Measurements from ENCODE around the gene WDR86.

The WDR86 gene

GRCh38 chr7:151427705-151428377 lies 18.0 kb upstream of the WDR86 start:
- peak; percentile 60 for DNase-seq

DNA sequence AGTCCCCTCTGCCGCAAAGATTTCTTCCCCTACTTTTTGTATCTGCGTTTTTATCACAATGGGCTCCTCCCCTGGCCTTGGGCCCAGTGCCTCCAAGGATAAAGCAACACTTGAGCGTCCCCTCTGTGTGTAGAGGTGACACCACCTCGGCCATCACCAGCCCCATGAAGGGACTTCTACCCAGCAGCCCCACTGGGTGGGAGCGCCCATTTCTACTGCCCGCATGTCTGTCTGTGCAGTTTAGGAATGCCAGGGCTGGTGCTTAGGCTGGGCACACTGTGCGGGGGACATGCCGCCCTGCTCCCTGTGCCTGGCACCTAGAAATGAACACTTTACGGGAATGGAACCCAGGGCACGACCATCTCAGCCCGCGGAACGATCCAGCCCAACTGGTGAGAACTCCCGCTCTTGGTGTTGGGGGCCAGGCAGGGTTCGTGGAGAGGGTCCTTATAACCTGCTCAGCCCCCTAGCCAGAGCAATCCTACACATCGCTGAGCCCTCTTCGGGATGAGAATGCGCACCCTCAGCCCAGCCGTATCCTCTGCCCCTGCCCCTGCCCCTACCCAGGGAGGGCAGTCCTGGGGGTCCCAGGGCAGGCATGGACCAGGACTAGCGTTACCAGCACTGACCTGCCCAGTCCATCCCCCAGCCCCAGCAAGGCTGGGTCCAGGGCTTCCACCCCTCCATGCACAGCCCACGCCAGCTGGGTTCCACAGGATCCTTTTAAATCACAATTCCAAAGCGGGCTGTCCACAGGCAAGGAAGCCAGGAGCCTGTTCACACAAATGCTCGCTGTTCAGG lies 17.3 kb upstream of the WDR86 start:
- no peak for DNase-seq

GRCh38 chr7:151426441-151426903 lies 16.6 kb upstream of the WDR86 start:
- peak; percentile 33 for DNase-seq

- no peak for DNase-seq
Observed at GRCh38 chr7:151425670-151426440, 16.0 kb upstream of the WDR86 start.

GRCh38 chr7:151424799-151425198 lies 15.0 kb upstream of the WDR86 start:
- no peak for DNase-seq

- DNase-seq: no peak
Observed at GRCh38 chr7:151423936-151424335, 14.1 kb upstream of the WDR86 start.

GRCh38 chr7:151423226-151423625 lies 13.4 kb upstream of the WDR86 start:
- no peak for DNase-seq

- no peak for DNase-seq
Observed at GRCh38 chr7:151422212-151422611, 12.4 kb upstream of the WDR86 start.

GRCh38 chr7:151420144-151420543 lies 10.3 kb upstream of the WDR86 start:
- no peak for DNase-seq

GRCh38 chr7:151416941-151417315 lies 7.1 kb upstream of the WDR86 start:
- DNase-seq: no peak

- DNase-seq: no peak
Observed at GRCh38 chr7:151416112-151416940, 6.5 kb upstream of the WDR86 start.

DNA sequence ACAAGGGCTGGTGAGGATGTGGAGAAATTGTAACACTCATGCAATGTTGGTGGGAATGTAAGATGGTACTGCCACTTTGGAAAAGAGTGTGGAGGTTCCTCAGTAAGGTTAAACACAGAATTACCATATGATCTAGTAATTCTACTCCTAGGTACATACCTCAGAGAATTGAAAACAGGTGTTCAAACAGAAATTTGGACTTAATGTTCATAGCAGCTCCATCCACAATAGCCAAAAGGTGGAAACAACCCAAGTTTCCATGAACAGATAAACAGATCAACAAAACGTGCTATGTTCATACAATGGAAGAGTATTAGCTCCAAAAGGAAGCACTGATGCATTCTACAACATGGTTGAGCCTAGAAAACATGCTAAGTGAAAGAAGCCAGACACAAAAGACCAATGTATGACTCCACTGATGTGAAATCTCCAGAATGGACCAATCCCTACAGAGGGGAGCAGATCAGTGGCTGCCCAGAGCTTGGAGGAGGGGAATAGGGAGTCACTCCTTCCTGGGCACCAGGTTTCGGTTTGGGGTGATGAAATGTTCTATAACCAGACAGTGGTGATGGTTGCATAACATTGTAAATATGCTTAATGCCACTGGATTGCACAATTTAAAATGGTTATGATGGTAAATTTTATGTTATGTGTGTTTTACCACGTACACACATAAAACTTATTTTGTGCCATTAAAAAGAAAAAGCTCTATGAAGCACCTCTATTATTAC lies 5.7 kb upstream of the WDR86 start:
- peak; percentile 85 for DNase-seq

DNA sequence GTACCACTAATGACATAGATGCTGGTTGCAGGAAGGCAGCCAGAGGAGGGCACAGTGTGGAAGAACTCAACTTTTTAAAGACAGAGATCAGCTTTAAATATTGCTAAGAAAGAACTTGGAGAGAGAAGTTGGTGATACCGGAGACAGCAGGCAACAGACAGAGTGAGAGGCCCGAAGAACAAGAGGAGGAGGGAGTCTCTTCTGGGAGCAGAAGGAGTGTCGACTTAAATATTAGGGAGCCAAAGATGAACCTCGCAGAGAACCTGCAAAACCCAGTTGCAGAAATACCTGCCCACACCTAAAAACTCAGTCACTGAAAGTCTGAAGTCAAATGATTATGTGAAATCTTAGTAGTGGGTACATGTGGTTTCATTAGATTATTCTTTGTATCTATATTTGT lies 3.4 kb upstream of the WDR86 start:
- DNase-seq: no peak

- no peak for DNase-seq
Observed at GRCh38 chr7:151412318-151412717, 2.5 kb upstream of the WDR86 start.

- peak; percentile 16 for DNase-seq
Observed at GRCh38 chr7:151411551-151411950, 1.7 kb upstream of the WDR86 start.

- DNase-seq: no peak
Observed at GRCh38 chr7:151410405-151411390, 860 bp upstream of the WDR86 start.

DNA sequence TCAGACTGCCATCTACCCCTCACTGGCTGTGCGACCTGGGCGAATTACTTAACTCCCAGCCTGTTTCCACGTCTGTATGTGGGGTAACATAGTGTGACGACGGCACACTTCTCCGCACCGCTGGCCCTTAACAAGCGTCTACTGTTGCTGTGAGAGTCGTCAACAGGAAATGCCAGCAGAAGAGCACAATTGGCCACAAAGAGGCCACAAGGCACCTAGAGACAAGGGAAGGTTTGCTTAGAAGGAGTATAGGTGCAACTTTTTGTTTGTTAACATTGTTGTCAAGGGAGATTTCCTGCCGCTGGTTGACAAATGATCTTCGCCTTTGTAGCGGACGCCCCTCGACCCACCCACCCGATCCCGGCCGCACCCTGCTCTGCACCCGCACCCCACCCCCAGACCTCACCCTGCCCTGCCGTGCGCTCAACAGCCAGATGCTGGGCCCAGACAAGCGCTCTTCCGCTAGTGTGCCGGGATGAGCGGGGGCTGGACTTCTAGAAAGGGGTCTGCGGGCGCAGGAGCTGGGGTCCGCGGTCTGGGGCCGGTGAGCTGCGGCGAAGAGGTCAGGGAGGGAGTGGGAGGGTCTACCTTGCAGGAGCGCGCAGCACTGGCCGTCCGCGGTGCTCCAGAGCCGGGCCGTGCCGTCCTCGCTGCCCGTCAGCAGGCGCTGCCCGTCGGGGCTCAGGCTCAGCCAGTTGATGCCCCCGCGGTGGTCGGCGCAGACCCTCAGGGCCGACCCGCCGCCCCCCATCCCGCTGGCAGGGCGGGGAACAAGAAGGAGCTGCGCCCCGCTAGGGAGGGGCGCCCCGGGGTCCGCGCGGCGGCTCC lies 785 bp downstream of the WDR86 start:
- DNase-seq: peak; percentile 20

GRCh38 chr7:151408498-151408838 lies 1.4 kb downstream of the WDR86 start:
- no peak for DNase-seq

DNA sequence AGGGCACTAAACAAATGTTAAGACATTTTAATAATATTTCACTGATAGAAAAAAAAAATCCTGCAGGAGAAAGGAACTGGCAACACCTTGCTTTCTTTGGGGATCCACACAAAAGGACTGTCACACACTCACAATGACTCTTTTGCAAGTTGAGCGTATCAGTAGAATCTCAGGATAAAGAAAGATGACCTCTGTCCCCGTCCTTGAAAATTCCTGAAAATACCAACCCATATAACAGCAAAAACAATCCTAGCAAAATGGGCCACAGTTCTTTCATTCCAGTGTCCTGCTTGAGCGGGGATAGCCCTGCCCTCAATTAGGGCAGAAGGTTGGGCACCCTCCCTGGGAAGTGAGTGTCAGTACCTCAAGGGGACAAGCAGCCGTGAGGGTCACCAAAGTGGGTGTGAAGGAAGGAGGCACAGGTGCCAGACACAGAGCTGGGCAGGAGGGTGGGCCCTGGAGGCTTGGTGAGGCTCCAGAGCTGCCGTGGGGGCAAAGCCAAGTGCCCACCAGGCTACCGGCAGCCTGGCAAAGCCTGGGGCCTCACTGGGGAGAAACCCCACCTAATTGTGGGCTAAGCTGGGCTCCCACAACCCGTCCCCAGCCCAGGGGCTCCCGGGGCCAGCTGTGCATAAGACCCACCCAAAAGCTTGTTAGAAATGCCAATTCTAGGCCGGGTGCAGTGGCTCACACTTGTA lies 2.8 kb downstream of the WDR86 start:
- DNase-seq: no peak

Measured in NCI-H2029 treated with DMSO at 0.1 percent for 48 hours (cell line).